GM21447 (cell line): ENCODE data around the gene SH3RF3.
"Not testable (repeated sequence)": the region's sequence is repeated elsewhere in the genome, so short reads cannot be mapped to it uniquely, and the experiment has no call there.

ENCODE experiments used
- ATAC-seq: cut with Tn5 transposase; IDR thresholded peaks from one replicate; pipeline ENCODE4 v1.9.1; 2021; ENCODE audit not compliant: unreplicated experiment

Gene SH3RF3

DNA sequence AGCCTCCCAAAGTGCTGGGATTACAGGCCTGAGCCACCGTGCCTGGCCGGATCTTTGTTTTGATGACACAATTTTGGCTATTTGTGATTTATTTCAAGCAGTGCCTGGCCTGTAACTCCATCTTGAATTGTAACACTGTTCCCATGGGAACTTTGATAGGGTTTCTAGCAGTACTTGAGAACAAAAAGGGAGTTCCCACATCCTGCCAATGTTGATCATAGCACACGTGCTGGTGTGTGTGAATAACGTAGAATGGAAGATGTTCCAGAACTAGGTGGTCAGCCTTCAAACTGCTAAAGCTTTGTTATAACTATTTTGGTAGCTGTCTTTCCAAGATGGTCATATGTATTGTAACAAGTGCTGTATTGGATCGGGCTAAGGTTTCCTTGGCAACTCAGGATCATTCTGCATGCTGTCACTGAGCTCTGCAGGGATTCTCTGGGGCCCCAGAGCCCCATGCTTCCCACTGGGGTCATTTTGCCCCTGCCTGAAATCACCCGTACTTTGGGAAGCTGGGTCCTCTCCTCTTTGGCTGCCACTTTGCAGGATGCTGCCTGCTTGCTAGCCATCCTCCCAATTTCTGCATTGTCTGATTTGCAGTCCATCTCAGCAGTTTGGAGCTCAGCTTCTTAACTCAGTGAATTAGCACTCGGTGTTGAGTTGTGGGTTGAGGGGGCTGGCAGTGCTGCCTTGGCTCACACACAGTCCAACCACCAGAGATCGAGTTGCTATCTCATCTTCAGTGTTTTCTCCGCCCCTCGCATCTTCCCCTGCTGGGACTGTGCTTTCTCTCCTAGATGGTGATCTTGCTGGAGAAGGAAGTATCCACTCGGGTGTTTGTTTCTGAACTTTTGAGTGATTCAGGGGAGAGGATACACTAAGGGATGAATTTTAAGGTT, 26.8 kb downstream of the SH3RF3 start:
- no peak for ATAC-seq

DNA sequence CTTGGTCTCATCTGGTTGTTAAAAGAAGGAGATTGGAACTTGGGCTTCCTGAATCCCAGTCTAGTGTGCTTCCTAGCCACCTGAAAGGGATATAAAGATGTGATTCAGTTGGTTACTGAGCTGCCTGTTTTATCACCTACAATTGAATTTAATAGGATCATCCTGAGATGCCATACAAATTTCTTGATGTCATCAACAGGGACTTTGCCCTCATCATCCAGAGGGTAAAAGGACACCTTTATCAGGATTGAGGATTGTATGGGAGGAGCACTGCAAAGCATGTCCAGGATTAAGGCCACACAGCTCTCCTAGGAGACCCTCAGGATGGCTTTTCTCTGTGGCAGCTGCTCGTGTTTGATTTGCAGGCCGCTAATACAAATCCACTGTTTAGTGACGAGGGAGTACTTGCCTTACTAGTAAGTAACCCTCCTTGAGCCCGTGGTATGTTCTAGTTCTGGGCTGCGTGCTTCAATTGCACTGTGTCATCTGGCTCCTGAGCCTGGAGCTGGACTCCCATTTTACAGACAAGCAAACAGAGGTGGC, 28.6 kb downstream of the SH3RF3 start:
- no peak for ATAC-seq

DNA sequence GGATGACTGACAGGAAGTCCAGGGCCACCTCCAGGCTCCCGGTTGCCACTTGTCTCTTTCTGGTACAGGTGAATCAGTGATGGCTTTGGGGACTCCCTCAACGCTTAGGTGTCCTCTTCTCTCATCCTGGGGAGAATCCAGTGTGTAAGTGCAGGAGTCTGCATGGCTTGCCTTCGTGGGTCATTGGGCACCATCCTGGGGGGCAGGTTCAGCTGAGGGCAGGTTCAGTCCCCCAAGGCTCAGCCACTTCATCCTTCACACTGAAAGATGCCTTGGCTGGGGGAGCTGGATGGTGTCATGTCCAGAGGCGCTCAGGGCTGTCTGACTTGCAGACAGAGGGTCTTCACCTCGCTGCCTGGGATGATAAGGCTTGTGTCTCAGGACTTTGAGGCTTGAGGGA, 29.2 kb downstream of the SH3RF3 start:
- no peak for ATAC-seq

DNA sequence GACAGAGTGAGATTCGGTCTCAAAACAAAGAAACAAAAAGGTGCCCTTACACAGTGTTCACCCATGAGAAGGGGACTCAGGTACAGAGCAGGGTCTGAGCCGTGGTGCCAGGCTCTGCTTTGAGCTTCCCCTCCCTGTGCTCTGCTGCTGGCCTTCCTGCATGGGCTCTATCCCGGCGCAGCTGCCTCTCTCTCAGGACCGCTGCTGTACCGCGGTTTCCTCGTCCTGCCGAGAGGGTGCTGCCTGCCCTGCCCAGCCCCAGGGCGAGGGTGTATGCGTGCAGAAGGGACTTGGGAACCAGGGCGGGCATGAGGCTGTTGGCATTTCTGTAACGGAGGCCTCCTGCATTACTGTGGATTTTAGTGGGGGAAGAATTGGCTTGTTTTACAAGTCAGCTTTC, 30.1 kb downstream of the SH3RF3 start:
- ATAC-seq = no peak

DNA sequence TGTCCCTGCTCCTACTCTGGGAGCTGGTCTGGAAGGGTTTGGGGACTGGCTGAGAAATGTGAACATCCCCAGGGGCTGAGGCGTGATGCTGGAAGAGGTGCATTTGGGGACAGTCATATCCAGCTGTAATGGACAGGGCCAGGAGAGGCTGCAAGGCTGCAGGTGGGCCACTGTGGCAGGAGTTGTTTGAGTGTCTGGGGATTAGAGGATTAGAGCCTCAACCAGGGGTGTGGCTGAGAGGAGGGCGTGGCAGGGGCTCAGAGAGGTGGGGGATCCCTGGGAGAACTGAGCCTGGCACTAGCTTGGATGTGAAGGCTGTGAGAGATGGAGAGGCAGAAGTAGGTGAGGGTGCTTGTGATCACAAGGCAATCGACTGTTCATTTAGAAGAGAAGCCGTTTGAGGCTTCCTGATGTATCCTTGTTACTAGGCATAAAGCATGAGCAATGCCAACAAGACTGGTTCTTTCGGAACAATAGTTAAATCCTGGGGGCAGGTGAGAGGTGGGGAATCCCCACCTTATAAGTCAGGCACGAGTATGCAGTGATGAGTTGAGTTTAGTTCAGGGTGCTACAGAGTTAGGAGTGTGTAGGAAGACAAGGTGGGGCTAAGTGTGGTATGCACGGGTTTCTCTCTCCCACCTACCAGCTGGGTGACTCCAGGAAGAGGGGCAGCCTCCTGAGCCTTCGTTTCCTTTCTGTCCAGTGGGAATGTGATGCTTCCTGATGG, 31.9 kb downstream of the SH3RF3 start:
- ATAC-seq = no peak

DNA sequence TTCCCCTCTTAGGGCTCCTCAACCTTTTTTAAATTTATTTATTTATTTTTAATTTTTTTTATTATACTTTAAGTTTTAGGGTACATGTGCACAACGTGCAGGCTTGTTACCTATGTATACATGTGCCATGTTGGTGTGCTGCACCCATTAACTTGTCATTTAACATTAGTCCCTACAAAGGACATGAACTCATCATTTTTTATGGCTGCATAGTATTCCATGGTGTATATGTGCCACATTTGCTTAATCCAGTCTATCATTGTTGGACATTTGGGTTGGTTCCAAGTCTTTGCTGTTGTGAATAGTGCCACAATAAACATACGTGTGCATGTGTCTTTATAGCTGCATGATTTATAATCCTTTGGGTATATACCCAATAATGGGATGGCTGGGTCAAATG, 33.4 kb downstream of the SH3RF3 start:
- not testable (repeated sequence) for ATAC-seq

DNA sequence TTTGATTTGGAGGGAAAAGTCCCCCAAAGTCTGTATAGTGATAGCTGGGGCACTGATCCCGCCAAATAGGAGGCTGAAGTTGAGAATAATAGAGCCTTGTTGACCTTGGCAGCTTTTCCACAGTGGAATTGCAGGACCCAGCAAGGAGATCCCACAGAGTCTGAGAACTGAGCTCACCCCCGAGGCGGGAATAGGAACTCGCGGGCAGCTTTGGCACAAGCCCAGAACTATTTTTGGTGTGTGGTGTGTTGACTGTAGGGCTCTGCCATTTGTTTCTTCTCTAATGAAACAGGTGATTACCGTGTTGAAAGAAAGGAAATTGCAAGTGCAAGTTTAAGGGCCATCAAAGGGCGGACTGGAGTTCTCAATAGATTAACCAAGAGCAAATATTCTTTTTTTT, 34.0 kb downstream of the SH3RF3 start:
- no peak for ATAC-seq

DNA sequence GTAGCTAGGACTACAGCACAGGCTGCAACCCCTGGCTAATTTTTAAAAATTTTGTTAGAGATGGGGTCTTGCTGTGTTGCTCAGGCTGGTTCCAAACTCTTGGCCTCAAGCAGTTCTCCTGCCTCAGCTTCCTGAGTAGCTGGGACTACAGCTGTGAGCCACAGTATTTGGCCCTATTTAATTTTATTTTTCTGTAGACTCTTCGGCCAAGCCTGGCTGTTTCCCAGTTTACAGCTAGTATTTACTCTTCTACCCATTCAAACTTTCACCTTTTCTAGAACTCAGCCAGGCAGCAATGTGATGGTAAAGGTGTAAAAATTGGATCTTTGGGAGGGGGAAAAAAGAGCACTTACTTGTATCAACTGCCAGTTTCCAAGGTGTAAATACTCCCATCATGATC, 35.3 kb downstream of the SH3RF3 start:
- no peak for ATAC-seq

DNA sequence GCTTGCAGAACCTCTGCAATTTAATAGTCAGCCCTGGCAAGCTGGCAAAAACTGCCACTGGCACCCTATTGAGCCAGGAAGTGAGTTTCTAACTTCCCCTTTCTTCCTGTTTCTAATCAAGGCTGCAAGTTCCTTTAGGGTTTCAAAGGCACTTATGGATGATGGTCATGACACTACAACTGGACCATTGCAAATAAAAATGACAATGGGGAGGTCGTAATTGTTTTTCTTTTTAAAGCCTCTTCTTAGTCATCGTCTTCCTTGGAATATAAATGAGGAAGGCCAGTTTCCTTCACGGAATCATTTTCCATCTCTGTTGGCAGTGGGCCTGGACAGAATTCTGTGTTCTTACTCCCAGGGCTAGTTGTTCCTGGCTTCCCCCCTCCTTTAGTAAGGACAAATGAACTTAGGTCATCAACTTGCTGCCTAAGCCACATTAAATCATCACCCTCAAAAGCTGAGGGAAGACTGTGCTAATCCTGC, 35.8 kb downstream of the SH3RF3 start:
- no peak for ATAC-seq

DNA sequence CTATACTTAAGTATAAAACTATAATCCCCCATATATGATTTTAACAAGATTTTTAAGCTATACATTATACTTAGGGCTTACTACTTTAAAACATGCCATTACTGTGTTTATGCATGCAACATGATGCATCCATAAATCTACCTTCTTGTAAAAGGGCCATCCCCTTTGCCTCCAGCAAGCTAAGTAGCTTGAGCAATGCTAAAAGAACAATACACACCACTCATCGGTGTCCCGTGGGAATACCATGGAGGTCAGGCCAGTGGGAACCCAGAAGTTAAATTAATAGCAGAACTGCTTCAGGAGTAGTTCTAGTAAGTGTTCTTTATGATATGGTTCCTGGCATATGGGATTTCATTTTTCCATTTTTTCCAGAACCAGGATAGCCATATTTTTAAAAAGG, 37.8 kb downstream of the SH3RF3 start:
- no peak for ATAC-seq

DNA sequence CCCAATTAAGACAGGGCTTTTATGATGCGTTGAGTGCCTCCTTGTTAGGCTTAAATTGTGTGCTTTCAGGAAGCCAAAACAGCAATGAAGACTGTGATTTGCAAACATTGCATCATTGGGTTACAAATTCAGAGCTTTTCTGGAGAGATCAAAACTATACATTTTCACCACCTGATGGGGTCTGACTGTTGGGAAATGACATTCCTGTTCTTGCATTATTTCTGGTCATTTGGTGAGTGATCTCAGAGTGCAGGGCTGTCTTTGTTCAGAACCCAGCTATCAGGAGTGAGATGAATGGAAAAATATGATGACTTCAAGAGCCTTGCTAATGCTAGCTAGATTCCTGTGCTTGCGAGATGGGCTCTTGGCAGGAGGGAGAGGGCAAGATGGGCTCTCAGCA, 39.1 kb downstream of the SH3RF3 start:
- ATAC-seq = no peak

DNA sequence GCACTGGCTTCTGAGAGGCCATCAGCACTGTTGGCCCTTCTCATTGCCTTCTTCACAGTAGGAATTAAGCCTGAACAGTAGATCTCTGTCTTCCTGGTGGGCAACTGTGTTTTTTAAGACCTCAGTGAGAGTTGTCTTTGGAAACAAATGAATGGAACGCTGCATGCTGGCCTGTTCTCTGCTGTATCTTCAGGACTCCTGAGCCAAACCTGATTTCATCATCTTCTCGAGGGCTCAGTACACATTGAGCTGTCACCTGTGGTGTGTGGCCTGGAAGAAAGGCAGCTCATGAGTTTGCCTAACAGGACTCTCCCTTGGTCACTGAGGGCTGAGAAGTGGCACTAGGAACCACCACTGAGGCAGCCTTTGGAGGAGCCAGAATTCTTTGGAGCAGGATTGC, 39.7 kb downstream of the SH3RF3 start:
- ATAC-seq = no peak

DNA sequence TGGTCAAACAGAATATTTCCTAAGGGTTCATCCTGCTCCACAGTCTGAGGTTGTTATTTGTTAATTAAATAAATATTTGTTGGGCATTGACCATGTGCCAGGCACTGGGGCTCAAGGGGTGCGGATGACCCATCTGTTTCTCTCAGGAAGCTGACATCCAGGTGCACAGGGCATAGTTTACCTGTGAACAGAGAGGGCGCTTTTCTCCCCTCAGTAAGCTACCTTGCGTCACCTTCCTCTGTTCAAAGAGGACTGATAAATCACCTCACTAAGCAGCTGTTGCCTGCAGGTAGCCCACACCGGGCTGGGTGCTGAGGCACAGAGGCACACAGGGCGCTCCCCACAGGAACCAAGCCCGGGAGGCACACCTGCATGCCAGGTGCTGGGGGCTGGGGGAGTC, 41.6 kb downstream of the SH3RF3 start:
- ATAC-seq = no peak

DNA sequence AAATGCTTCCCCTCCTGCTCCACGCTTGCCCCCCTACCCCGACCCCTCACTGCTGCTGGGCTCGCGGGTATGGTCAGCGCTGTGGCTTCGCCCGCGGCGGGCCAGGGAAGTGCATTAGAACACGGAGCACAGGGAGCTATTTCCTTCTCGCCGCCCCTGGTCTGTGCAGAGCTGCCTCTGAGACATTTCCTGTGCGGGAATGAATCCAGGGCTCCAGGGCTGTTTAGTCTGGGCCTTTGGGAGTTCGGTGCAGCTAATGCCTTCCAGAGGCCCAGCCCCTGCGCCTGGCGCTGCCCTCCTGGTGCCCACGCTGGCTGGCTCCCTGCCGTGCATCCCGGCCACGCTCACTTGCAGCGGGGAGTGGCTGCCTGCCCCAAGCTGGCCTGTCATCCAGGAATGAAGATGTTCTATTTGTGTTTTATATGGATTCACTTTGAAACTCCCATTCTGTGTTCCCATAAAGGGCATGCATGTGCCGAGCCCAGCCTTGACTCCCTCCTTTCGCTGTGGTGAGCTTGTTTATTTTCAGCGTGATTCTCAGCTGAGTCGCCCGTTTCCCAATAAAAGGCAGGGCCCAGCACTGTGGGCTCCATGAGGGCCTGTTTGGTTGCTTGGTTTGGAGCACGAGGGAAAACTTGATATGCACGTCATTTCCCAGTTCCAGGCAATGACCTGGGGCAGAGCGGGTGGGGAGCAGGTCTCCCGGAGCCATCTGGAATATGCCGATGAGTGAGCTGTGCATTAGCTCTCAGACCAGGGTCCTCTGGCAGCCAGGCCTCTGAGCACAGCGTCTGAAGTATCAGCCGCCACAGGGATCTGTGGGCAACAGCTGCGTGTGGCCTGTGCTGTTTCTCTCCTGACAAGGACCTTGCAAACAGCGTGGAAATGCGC, 42.7 kb downstream of the SH3RF3 start:
- ATAC-seq = no peak

DNA sequence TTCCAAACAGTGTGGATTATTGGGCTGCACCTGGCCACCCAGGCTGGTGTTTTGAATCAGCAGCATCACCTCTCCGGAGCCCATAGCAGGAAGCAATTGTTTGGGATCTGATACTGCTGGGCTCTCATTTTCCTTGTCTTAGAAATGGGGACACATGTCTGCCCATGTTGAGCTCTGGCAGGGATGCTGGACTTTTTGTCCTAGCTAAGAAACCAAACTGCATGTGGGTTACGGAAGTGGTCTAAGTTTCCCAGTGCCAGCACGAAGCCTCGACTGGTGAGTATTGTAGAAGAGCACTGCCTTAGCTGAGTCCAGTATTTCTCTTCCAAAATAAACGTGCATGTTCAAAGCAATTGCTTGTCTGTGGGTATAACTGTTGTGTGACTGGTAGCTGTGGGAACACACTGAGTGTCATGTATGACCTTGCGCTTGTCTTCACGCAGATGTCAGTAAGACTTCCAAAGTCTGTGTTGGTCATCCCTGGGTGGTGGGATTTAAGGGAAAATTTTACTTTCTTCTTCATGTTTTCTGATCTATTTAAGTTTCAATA, 43.6 kb downstream of the SH3RF3 start:
- no peak for ATAC-seq

DNA sequence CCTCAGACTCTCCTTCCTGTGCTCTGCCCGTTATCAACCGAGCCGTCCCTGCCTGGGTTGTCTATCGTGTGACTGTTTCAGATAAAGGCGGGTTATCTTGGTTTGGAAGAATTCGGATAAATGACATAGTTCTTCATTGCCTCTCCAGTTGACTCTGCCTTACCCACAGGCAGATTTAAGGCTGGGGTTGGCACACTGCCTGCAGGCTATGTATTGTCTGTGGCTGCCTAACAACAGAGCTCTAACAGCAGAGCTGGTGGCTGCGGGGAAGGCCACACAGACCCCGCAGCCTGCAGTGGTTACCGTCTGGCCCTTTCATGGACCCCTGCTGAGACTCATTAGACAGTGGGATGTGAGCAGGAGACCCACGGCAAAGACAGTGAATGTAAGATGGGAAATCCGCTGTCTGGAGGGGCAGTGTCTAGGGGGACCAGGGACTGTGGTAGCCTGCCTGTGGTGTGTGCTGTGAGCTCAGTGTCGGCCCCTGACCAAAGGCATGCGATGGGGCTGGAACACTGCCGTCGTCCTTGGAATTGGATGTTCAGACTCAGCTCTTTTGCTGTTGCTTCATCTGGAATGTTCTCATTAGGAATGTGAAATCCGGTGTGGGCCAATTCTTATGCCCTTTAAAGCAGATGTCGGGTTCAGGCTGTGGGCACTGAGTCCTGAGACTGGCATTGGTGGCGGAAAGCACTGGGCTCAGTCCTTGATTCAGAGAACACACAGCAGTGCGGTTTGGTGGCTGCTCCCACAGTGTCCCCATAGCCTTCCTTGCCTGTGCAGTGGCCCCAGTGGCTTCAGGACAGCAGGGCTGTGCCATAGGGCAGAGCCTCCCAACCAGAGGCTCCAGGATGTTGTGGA, 44.5 kb downstream of the SH3RF3 start:
- no peak for ATAC-seq

DNA sequence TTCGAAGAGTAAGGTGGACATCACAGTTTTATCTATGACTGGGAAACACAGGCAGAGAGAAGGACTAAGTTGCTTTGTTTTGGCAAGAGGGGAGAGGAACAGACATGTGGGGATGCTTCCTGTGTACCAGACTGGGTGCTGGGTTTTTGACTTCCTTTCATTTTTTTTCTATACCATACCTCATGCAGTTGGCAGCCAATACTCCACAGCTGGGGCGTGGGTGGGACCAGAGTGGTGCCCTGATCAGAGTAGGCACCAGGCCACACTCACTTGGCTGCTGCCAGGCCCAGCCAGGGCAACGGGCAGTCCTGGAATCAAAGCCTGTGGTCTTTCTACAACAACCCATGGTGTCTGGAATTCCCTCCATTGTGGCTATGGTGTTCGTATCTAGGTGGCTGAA, 45.2 kb downstream of the SH3RF3 start:
- no peak for ATAC-seq

DNA sequence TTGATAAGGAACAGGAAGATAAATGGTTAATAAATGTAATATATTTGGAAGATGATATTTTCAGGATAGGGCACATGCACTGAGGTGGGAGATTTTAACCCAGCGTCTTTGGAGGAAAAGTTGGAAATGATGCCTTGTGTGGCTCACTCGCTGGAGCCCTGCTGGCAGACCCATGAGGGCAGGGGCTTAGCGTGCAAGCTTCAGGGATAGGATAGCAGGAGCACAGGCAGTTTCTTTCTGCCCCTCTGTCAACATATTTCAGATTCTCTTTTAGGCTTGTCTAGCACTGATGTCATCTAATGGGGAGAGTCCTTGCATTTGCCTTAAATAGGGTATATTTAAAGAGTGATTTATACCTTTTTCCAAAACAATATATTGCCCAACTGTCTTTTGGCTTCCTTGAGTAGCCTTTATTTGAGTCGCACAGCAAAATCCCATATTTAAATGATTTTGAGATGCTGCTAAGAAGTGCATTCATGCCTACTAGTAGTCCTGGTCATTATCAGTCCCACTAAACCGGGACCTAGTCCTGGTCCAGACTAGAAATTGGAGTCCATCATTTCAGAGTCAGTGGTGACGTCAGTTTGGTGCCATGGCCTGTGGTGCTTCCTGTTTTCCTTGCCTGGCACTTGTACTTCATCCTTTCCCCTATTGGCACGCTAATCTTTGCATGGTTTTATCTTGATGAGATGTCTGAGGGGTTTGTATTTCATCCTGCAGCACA, 45.8 kb downstream of the SH3RF3 start:
- no peak for ATAC-seq

DNA sequence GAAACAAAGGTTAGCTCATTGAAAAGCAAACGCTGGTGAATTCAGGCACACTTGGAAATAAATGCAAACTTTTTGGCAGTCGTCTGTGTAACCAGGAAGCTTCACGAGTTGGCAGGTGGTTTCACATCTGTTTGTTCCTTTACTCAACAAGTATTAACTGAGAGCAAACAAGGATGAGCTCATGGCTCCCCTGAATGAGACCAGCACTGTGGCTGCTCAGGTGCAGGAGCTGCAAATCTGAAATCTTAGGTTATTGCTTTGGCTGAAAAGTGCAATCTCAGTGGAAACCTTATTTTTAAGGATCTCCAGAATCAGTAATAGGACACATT, 46.3 kb downstream of the SH3RF3 start:
- no peak for ATAC-seq
